Endometrial microvascular endothelial cells (primary cell): ENCODE measurements around the gene MEDAG. TPM values are rescaled to one million over a fixed set of nuclear protein-coding genes. Genes with fewer than 3 reads are reported as not detected.

Experiments used
- in situ Hi-C: cut with HindIII; loops from 2 replicates; pipeline ENCODE4 v1.10.0; 2017; ENCODE audit warnings: low sequenced_read_pairs, low pct_unique_long_range_greater_than_20kb; ENCODE audit errors: inconsistent ontology term
- total RNA-seq: library from RNA; depleted of rRNA; stranded (reverse); fragments of >200 nt; gene quantifications from one replicate; pipeline ENCODE4 v1.2.3, GENCODE V29; 2015; ENCODE audit errors: inconsistent ontology term

Gene MEDAG
- total RNA-seq, result 2.5 TPM

- in situ Hi-C loops, result no loop called here
Measured at GRCh38 chr13:30905932-30906383, at the start of gene MEDAG. MEDAG (plus strand) TSS chr13:30906271; CDS start chr13:30906516, 245 bp downstream.

GRCh38 chr13:30857018-30857417 is 49.1 kb upstream of the MEDAG start:
- in situ Hi-C loops, result no loop called here

GRCh38 chr13:30857636-30858035 is 48.4 kb upstream of the MEDAG start:
- in situ Hi-C loops, result no loop called here

- in situ Hi-C loops, result no loop called here
Measured at GRCh38 chr13:30859326-30859725, 46.7 kb upstream of the MEDAG start.

GRCh38 chr13:30861163-30861562 is 44.9 kb upstream of the MEDAG start:
- in situ Hi-C loops, result no loop called here

GRCh38 chr13:30861836-30862467 is 44.1 kb upstream of the MEDAG start:
- in situ Hi-C loops, result no loop called here

- in situ Hi-C loops, result no loop called here
Measured at GRCh38 chr13:30862707-30863106, 43.4 kb upstream of the MEDAG start.

GRCh38 chr13:30863231-30863630 is 42.8 kb upstream of the MEDAG start:
- in situ Hi-C loops, result no loop called here

GRCh38 chr13:30863796-30864195 is 42.3 kb upstream of the MEDAG start:
- in situ Hi-C loops, result no loop called here

GRCh38 chr13:30864433-30865122 is 41.5 kb upstream of the MEDAG start:
- in situ Hi-C loops, result no loop called here

GRCh38 chr13:30865123-30866049 is 40.7 kb upstream of the MEDAG start:
- in situ Hi-C loops, result no loop called here

- in situ Hi-C loops, result no loop called here
Measured at GRCh38 chr13:30866677-30867076, 39.4 kb upstream of the MEDAG start.

GRCh38 chr13:30867089-30867669 is 38.9 kb upstream of the MEDAG start:
- in situ Hi-C loops, result no loop called here

- in situ Hi-C loops, result no loop called here
Measured at GRCh38 chr13:30868799-30869470, 37.1 kb upstream of the MEDAG start.

- in situ Hi-C loops, result no loop called here
Measured at GRCh38 chr13:30869491-30869890, 36.6 kb upstream of the MEDAG start.

- in situ Hi-C loops, result no loop called here
Measured at GRCh38 chr13:30870049-30870884, 35.8 kb upstream of the MEDAG start.

- in situ Hi-C loops, result no loop called here
Measured at GRCh38 chr13:30870916-30871587, 35.0 kb upstream of the MEDAG start.
